Measurements from ENCODE around the gene ANO2.

Gene ANO2

DNA sequence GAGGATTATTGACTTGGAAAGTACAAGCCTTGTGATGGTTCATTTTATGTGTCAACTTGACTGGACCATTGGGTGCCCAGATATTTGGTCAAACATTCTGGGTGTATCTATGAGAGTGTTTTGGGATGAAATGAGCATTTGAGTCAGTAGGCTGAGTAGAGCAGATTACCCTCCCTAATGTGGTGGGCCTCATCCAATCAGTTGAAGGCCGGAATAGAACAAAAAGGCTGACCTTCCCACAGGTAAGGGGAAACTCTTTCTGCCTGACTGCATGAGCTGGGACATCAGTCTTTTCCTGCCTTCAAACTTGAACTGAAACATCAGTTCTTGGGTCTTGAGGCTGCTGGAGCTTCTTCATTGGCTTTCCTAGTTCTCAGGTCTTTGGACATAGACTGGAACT lies 98.1 kb downstream of the ANO2 start:
- TF ChIP-seq, protein P1, sequence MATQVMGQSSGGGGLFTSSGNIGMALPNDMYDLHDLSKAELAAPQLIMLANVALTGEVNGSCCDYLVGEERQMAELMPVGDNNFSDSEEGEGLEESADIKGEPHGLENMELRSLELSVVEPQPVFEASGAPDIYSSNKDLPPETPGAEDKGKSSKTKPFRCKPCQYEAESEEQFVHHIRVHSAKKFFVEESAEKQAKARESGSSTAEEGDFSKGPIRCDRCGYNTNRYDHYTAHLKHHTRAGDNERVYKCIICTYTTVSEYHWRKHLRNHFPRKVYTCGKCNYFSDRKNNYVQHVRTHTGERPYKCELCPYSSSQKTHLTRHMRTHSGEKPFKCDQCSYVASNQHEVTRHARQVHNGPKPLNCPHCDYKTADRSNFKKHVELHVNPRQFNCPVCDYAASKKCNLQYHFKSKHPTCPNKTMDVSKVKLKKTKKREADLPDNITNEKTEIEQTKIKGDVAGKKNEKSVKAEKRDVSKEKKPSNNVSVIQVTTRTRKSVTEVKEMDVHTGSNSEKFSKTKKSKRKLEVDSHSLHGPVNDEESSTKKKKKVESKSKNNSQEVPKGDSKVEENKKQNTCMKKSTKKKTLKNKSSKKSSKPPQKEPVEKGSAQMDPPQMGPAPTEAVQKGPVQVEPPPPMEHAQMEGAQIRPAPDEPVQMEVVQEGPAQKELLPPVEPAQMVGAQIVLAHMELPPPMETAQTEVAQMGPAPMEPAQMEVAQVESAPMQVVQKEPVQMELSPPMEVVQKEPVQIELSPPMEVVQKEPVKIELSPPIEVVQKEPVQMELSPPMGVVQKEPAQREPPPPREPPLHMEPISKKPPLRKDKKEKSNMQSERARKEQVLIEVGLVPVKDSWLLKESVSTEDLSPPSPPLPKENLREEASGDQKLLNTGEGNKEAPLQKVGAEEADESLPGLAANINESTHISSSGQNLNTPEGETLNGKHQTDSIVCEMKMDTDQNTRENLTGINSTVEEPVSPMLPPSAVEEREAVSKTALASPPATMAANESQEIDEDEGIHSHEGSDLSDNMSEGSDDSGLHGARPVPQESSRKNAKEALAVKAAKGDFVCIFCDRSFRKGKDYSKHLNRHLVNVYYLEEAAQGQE (IDR thresholded peaks at IDR 0.05; ENCODE audit: insufficient read depth in 1 of 2, low read depth in 2 of 2, low read length in 2 of 2): no peak
- TF ChIP-seq TAF1 (IDR thresholded peaks at IDR 0.05; ENCODE audit: borderline replicate concordance, insufficient read depth, low read length) (no peak), POLR2AphosphoS5 (IDR thresholded peaks at IDR 0.05; ENCODE audit: low read depth, low read length) (no peak), FOXP2 (optimal IDR thresholded peaks at IDR 0.05; ENCODE audit: borderline replicate concordance, extremely low read depth, extremely low read length, insufficient read depth) (no peak), SIN3A (IDR thresholded peaks at IDR 0.05; ENCODE audit: borderline replicate concordance, insufficient read depth, low read length) (no peak)

DNA sequence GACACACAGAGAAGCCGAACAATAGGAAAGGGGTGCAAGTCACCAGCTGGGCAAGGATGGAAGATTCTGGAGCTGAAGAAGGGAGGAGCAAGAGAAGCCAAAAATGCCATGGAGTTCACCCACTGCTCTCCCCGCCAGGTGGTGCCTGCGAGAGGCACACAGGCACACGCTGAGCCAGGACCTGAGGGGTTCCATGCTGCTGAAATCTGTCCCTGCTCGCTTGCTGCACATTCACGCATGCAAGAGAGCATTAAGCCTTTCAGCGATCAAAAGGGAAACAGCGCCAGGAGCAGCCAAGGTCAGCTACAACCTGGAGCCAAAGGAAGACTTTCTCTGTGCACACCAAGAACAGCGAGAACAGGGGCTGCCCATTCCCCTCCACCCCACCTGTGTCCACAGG lies 104.1 kb downstream of the ANO2 start:
- TF ChIP-seq SIN3A (IDR thresholded peaks at IDR 0.05; ENCODE audit: borderline replicate concordance, insufficient read depth, low read length): no peak
- TF ChIP-seq FOXP2 (optimal IDR thresholded peaks at IDR 0.05; ENCODE audit: borderline replicate concordance, extremely low read depth, extremely low read length, insufficient read depth): no peak
- TF ChIP-seq TAF1 (IDR thresholded peaks at IDR 0.05; ENCODE audit: borderline replicate concordance, insufficient read depth, low read length): no peak
- TF ChIP-seq POLR2AphosphoS5 (IDR thresholded peaks at IDR 0.05; ENCODE audit: low read depth, low read length): no peak
- TF ChIP-seq, protein P1 (IDR thresholded peaks at IDR 0.05; ENCODE audit: insufficient read depth in 1 of 2, low read depth in 2 of 2, low read length in 2 of 2): no peak

DNA sequence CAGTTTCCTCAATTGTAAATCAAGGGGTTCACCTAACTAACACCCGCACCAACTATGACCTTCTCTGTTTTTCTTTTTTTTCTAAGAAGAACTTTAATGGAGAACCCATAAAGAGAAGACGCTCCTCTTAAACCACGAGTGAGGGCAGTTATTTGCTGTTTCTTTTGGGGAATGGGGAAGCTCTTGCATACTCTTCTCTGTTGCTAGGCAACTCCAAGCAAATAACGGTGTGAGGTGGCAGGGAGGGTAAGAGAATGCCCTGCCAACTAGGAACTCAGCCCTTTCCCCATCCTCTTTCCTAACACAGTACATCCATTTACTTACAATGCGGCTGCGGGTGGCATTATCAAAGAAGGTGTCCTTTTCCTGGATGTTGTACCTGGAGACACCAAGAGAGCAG lies 114.9 kb downstream of the ANO2 start:
- TF ChIP-seq TAF1 (IDR thresholded peaks at IDR 0.05; ENCODE audit: borderline replicate concordance, insufficient read depth, low read length): no peak
- TF ChIP-seq SIN3A (IDR thresholded peaks at IDR 0.05; ENCODE audit: borderline replicate concordance, insufficient read depth, low read length): no peak
- TF ChIP-seq POLR2AphosphoS5 (IDR thresholded peaks at IDR 0.05; ENCODE audit: low read depth, low read length): no peak
- TF ChIP-seq, protein P1 (IDR thresholded peaks at IDR 0.05; ENCODE audit: insufficient read depth in 1 of 2, low read depth in 2 of 2, low read length in 2 of 2): no peak
- no peak for TF ChIP-seq FOXP2 (optimal IDR thresholded peaks at IDR 0.05; ENCODE audit: borderline replicate concordance, extremely low read depth, extremely low read length, insufficient read depth)

DNA sequence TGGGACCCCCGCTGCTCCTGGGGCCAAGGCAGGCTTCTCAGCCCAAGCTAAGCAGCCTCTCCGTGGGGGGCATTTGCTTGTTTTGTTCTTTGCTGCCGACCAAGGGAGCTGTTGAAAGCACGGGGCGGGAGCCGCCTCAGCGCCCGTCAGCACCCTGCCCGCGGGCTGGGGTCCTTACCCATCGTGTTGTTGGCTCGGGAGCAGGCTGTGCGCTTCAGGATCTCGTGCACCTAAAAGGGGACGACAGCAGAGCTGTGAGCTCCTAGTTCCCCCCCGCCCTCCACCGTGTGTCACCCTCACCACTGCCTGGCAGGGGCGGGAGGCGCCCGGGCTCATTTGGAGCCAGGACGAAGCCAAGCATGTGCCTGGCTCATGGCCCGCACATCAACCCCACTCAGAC lies 117.5 kb downstream of the ANO2 start:
- TF ChIP-seq, protein P1 (IDR thresholded peaks at IDR 0.05; ENCODE audit: insufficient read depth in 1 of 2, low read depth in 2 of 2, low read length in 2 of 2): no peak
- TF ChIP-seq POLR2AphosphoS5 (IDR thresholded peaks at IDR 0.05; ENCODE audit: low read depth, low read length): no peak
- no peak for TF ChIP-seq TAF1 (IDR thresholded peaks at IDR 0.05; ENCODE audit: borderline replicate concordance, insufficient read depth, low read length)
- no peak for TF ChIP-seq FOXP2 (optimal IDR thresholded peaks at IDR 0.05; ENCODE audit: borderline replicate concordance, extremely low read depth, extremely low read length, insufficient read depth)
- TF ChIP-seq SIN3A (IDR thresholded peaks at IDR 0.05; ENCODE audit: borderline replicate concordance, insufficient read depth, low read length): no peak

DNA sequence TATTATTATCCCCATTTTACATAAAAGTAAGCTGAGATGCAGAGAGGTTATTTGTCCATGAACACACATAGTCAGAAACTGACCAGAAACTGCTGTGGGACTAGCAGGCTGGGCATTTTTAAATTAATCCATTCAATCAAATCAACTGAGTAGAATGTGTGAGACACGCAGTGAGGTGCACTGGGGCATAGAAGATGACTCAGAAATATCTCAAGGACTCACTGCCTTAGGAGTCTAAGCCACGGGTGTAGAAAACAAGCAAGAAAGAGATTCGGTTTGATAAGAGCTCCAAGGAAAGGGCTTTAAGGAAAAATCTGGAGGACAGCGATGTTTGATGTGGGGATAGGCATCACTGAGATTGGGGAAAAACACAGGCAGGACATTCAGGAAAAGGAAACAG lies 127.8 kb downstream of the ANO2 start:
- TF ChIP-seq, protein P1 (IDR thresholded peaks at IDR 0.05; ENCODE audit: insufficient read depth in 1 of 2, low read depth in 2 of 2, low read length in 2 of 2): no peak
- no peak for TF ChIP-seq SIN3A (IDR thresholded peaks at IDR 0.05; ENCODE audit: borderline replicate concordance, insufficient read depth, low read length)
- no peak for TF ChIP-seq FOXP2 (optimal IDR thresholded peaks at IDR 0.05; ENCODE audit: borderline replicate concordance, extremely low read depth, extremely low read length, insufficient read depth)
- no peak for TF ChIP-seq POLR2AphosphoS5 (IDR thresholded peaks at IDR 0.05; ENCODE audit: low read depth, low read length)
- no peak for TF ChIP-seq TAF1 (IDR thresholded peaks at IDR 0.05; ENCODE audit: borderline replicate concordance, insufficient read depth, low read length)
